Glomerular endothelial cell (primary cell): Measurements from ENCODE around the gene PTPRD. TPM values are rescaled to one million over a fixed set of nuclear protein-coding genes. Genes with fewer than 3 reads are reported as not detected.

ENCODE experiments used
- DNase-seq: peaks from one replicate; pipeline ENCODE4 v3.0.0-alpha.2; 2011; ENCODE audit warnings: low read depth, low spot score; ENCODE audit errors: extremely low read depth
- total RNA-seq: library from RNA; depleted of rRNA; stranded (reverse); fragments of >200 nt; gene quantifications from 2 replicates; pipeline ENCODE4 v1.2.3, GENCODE V29; 2015

PTPRD gene
- total RNA-seq, 1 donor from 2014 or later, result 4.1 TPM

DNA sequence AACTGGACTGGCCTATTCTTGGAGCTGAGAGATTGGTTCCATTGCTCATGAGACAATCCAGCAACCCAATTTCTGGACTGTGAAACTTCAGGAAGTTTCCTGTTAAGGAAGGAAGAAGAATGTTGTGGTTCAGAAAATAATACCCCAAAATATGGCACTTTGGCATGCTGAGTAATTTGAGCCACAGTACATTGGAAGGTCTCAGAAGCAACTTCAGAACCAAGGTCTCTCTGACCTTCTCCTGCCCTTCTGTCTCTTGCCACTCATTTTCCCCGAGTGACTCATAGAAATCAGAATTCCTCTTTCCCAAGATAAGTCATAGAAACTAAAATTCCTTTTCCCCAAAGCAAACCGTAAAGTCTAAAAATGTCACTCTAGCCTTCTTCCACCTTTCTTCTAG lies 1366.1 kb downstream of the PTPRD start:
- DNase-seq, result no peak

- no peak for DNase-seq
Observed at GRCh38 chr9:9231946-9232345, 1380.9 kb downstream of the PTPRD start.

- no peak for DNase-seq
Observed at GRCh38 chr9:9229269-9229668, 1383.5 kb downstream of the PTPRD start.

GRCh38 chr9:9223175-9223574 lies 1389.6 kb downstream of the PTPRD start:
- no peak for DNase-seq

DNA sequence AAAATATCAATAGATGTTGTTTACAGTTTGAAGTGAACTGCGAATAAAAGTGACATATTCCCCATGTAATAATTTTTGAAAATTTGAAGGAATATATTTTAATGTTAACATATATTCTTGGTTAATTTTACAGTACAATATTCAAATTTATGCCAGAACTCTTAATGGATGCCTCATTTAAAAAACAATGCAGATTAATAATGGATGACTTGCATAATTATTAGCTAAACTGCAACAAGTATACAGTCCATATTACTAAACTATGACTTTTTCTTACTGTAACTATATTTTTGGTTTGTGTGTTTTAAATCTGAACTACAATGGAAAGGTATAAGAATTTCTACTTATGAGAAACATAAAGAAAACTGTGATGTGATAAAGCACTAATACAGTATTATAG lies 1390.1 kb downstream of the PTPRD start:
- no peak for DNase-seq

GRCh38 chr9:9216934-9217333 lies 1395.9 kb downstream of the PTPRD start:
- no peak for DNase-seq

DNA sequence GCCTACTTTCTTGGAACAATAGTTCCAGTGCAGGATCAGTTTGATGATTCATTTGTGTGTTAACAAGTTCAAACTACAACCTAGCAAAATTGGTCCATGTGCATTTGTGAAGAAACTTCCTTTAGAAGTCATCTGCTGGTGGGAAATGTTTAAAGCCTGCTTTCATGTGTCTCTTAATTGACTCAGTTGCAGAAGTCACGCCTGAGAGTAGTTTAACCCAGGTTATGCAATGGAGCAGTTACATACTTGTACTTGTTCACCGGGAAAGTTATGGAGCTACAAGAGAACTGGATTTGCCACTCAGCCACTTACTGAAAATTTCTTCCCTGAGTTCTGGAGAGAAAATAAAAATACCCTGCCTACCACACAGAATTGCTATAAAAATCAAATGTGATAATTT lies 1397.8 kb downstream of the PTPRD start:
- DNase-seq, result no peak

DNA sequence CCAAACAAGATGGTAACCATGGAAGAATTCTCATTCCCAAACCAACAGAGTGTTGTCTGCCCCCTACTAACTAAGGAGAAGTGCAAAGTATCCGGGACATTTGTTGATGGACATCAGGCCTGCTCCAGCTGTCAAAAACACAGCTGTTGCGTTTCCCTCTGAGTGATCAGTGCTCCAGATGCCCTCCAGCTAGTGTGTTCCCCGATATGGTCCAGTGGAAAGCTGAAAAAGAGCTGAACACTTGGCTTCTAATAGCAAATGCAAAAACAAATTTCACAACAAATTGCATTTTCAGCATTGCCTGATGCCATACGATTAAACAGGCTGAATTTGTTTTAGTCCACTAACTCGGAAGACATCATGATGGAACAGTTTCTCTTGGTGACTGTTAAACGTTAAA lies 1398.7 kb downstream of the PTPRD start:
- no peak for DNase-seq

GRCh38 chr9:9212963-9213362 lies 1399.8 kb downstream of the PTPRD start:
- no peak for DNase-seq

DNA sequence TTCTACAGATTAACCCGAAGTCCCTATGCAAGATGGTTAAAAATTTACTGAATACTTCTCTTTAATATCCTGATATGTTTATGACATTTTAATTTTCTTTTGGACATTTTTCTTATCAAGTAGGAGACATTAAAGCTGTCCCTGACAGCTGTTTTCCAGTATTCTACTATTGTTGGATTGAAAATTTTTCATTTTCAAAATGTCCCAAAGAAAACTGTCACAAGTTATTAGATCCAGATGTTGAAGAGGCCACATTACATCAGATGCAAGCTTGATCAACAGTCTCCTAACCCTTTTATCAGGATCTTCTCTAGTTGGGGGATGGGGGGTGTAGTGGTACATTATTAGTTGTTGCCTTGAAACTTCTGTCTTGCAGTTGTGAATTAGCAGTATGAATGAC lies 1410.5 kb downstream of the PTPRD start:
- DNase-seq, result no peak

GRCh38 chr9:9186086-9186485 lies 1426.7 kb downstream of the PTPRD start:
- DNase-seq, result no peak

GRCh38 chr9:9182431-9182830 lies 1430.4 kb downstream of the PTPRD start:
- DNase-seq, result no peak

DNA sequence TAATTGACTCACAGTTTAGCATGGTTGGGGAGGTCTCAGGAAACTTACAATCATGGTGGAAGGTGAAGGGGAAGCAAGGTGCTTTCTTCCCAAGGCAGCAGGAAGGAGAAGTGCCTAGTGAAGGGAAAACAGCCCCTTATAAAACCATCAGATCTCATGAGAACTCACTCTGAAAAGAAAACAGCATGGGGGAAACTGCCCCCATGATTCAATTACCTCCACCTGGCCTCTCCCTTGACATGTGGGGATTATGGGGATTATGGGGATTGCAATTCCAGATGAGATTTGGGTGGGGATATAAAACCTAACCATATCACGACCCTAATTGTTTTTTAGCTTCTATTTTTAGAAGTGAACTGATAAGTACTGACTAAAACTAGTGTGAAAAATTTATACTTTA lies 1435.7 kb downstream of the PTPRD start:
- no peak for DNase-seq

- DNase-seq, result no peak
Observed at GRCh38 chr9:9174358-9174757, 1438.4 kb downstream of the PTPRD start.

DNA sequence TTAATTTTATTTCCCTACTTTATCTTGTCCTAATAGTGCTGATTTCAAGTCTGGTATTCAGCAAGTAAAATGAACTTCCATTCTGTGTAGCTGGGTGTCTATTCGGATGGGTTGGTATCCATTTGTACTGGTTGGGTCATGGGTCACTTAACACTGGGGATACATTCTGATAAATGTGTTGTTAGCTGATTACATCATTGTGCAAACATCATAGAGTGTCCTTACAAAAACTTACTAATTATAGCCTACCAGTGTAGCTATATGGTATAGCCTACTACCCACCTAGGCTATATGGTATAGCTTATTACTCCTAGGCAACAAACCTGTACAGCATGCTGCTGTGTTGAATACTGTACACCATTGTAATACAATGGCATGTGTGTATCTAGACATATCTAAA lies 1439.5 kb downstream of the PTPRD start:
- DNase-seq, result no peak

DNA sequence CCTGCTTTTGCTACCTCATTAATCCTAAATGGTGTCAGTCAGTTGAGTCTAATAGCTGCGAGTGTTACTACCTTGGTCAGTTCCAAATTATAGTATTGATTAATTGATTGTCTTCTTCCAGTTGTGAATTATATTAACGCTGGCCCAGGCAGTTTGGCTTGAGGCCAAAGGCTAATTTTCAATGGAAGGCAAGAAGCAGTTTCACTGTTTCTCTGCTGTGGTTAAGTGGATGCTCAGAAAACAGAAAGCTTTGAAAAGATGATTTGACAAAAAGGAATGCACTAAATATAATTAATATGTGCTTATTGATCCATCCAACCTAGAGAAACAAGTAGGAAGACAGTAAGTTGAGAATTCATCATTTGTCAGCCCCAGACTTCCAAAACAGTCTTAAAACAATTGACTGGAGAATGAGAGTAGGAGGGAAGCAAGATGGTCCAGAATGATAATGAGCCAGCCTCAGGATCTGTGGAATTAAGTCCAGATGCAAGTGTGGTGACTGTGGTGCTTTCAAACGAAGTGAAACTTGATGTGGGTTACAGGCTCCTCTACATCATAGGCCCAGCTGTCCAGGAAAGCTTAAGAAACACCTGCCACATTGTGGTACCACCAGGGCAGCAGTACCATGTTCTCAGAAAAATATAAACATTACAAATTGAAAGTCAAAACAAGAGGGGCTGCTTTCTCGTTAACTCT lies 1442.2 kb downstream of the PTPRD start:
- DNase-seq, result no peak

DNA sequence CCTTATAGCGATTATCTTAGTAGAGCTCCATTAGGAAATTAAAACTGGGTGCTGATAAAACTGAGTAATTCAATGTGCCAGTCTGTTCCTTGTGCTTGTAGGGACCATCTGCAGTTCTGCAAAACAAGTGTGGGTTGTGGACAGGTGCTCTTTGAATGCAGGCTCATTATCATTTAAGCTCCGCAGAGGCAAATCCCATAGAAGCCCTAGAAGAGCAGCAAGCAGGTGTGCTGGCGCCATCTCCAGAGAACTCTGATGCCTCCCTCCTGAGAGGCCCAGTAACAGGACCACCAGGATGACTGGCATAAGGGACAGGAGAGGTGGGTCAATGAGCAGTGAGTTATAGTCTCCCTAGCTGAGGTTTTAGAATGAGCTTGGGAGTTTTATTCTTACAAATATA lies 1470.8 kb downstream of the PTPRD start:
- no peak for DNase-seq

DNA sequence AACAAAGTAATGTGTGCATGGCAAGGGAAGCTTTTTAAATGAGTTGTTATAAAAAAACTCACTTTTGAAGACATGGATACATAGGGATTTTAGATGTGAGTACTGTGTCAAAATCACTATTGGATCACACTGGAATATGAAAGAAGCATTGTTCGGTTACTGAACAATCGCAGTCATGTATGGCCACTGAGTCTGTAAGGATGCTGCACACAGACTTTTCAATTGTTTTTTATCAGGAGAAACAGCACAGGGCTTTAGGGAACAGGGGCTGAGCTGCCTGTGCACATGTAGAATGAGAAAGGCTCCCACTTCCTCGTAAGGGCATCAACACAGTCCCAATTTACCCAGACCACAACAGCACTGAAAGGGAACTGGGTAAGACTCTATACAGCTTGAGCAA lies 1479.3 kb downstream of the PTPRD start:
- DNase-seq, result no peak

DNA sequence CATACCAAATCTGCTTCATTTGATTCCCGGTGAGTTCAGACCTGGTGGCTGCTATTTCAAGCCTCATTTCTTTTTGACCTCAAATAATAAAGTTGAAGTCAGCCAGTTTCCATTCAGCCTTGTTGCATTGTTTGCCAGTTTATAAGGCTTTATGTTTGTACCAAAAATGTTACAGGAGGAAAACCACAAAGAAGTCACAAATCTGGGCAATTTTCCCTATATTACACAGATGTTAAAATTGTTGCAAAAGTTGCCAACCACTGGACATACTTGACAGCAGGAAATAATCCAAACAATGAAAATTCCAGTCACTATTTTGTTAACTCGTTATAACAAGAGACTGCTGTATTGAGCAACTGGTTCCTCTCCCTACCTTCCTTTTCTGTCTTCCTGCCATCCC lies 1488.2 kb downstream of the PTPRD start:
- no peak for DNase-seq

GRCh38 chr9:9122230-9122875 lies 1490.4 kb downstream of the PTPRD start:
- no peak for DNase-seq

GRCh38 chr9:9117866-9118265 lies 1494.9 kb downstream of the PTPRD start:
- DNase-seq, result no peak

- DNase-seq, result no peak
Observed at GRCh38 chr9:9112001-9112720, 1500.6 kb downstream of the PTPRD start.
